Upper lobe of right lung (tissue), 1 donor: ENCODE data around the gene TMEM176B. TPM values are rescaled to one million over a fixed set of nuclear protein-coding genes. Genes with fewer than 3 reads are reported as not detected.

Experiments used
- ATAC-seq: fragments of 200-7000 bp; cut with Tn5 transposase; one replicate; pipeline ENCODE4 v1.9.1; 2020; ENCODE audit warnings: mild to moderate bottlenecking, moderate library complexity
- DNase-seq: peaks from one replicate; pipeline ENCODE4 v3.0.0-alpha.2; 2020
- H3K27ac ChIP-seq: fragments of 200-600 bp; one replicate; pipeline ENCODE4 v1.8.0; 2022
- H3K27me3 ChIP-seq: fragments of 200-600 bp; one replicate; pipeline ENCODE4 v1.8.0; 2022; ENCODE audit warnings: mild to moderate bottlenecking
- H3K36me3 ChIP-seq: fragments of 200-600 bp; one replicate; pipeline ENCODE4 v1.8.0; 2022
- H3K4me1 ChIP-seq: fragments of 200-600 bp; one replicate; pipeline ENCODE4 v1.8.0; 2022
- H3K4me3 ChIP-seq: fragments of 200-600 bp; one replicate; pipeline ENCODE4 v1.8.0; 2022; ENCODE audit warnings: mild to moderate bottlenecking
- H3K9me3 ChIP-seq: fragments of 200-600 bp; one replicate; pipeline ENCODE4 v1.8.0; 2022
- intact Hi-C: fragments of 100-400 bp; cut with DNase I; formaldehyde crosslinking; loops from one replicate; pipeline ENCODE4 v1.11.0; 2022
- total RNA-seq: library from RNA; stranded (reverse); fragmentation: NEBNext Ultra II Directional; extraction: Animal tissue kit (Norgen Biotek cat#: 25700); gene quantifications from one replicate; pipeline ENCODE4 v1.2.1, GENCODE V29; 2021
- TF ChIP-seq, protein P1 (sequence below): fragments of 200-600 bp; IDR thresholded peaks from one replicate; pipeline ENCODE4 v1.8.0; 2022; ENCODE audit warnings: antibody characterized with exemption
- donor health status: DM: no; HTN: yes; CAD: no; lungs with severe emphysema.

TMEM176B gene
- total RNA-seq, 1 donor from 2014 or later = 68.2 TPM

DNA sequence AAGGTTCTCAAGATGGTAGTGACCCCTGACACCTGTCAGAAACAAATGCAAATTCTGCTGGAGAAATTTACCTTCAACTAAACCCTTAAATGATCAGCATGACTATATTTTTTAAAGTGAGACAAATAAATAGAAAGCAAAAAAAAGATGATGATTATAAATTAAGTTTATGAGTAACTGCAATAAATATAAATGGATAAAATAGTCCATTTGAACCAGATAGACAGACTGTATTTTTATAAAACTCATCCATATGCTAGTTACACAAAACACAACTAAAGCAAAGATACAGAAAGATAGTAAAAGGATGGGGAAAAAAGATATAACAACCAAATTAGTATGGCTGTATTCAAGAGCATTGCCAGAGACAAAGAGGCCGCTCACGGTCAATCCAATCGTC, 6.3 kb upstream of the TMEM176B start:
- DNase-seq (no peak), ATAC-seq (no peak)
- Histone ChIP-seq H3K27me3 (no peaks in the 10 kb centered on the region), H3K4me1 (no peaks in the 10 kb centered on the region), H3K9me3 (peaks cover 4% of the 10 kb centered on the region), H3K27ac (no peak overlapping the region), H3K4me3 (no peak overlapping the region), H3K36me3 (no peaks in the 10 kb centered on the region)
- TF ChIP-seq, protein P1, sequence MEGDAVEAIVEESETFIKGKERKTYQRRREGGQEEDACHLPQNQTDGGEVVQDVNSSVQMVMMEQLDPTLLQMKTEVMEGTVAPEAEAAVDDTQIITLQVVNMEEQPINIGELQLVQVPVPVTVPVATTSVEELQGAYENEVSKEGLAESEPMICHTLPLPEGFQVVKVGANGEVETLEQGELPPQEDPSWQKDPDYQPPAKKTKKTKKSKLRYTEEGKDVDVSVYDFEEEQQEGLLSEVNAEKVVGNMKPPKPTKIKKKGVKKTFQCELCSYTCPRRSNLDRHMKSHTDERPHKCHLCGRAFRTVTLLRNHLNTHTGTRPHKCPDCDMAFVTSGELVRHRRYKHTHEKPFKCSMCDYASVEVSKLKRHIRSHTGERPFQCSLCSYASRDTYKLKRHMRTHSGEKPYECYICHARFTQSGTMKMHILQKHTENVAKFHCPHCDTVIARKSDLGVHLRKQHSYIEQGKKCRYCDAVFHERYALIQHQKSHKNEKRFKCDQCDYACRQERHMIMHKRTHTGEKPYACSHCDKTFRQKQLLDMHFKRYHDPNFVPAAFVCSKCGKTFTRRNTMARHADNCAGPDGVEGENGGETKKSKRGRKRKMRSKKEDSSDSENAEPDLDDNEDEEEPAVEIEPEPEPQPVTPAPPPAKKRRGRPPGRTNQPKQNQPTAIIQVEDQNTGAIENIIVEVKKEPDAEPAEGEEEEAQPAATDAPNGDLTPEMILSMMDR = no peak
- intact Hi-C loops = no loop called here

GRCh38 chr7:150805864-150806263, 5.7 kb upstream of the TMEM176B start:
- Histone ChIP-seq H3K9me3 (peaks cover 4% of the 10 kb centered on the region), H3K4me3 (no peak overlapping the region), H3K36me3 (no peaks in the 10 kb centered on the region), H3K27ac (no peak overlapping the region), H3K4me1 (no peaks in the 10 kb centered on the region), H3K27me3 (no peaks in the 10 kb centered on the region)
- DNase-seq = no peak
- intact Hi-C loops = no loop called here
- TF ChIP-seq, protein P1 = no peak
- no peak for ATAC-seq

GRCh38 chr7:150804802-150805201, 4.6 kb upstream of the TMEM176B start:
- Histone ChIP-seq H3K4me3 (no peak overlapping the region), H3K27ac (no peak overlapping the region), H3K36me3 (no peaks in the 10 kb centered on the region), H3K9me3 (peaks cover 4% of the 10 kb centered on the region), H3K27me3 (peaks cover 7% of the 10 kb centered on the region), H3K4me1 (peaks cover 4% of the 10 kb centered on the region)
- ATAC-seq = no peak
- TF ChIP-seq, protein P1 = no peak
- intact Hi-C loops = no loop called here
- DNase-seq = no peak

GRCh38 chr7:150803161-150803860, 3.1 kb upstream of the TMEM176B start:
- intact Hi-C loops = no loop called here
- Histone ChIP-seq H3K27ac (no peak overlapping the region), H3K36me3 (no peaks in the 10 kb centered on the region), H3K27me3 (peaks cover 8% of the 10 kb centered on the region), H3K4me3 (no peak overlapping the region), H3K9me3 (peaks cover 4% of the 10 kb centered on the region), H3K4me1 (peaks cover 4% of the 10 kb centered on the region)
- TF ChIP-seq, protein P1 = no peak
- DNase-seq (no peak), ATAC-seq (no peak)

DNA sequence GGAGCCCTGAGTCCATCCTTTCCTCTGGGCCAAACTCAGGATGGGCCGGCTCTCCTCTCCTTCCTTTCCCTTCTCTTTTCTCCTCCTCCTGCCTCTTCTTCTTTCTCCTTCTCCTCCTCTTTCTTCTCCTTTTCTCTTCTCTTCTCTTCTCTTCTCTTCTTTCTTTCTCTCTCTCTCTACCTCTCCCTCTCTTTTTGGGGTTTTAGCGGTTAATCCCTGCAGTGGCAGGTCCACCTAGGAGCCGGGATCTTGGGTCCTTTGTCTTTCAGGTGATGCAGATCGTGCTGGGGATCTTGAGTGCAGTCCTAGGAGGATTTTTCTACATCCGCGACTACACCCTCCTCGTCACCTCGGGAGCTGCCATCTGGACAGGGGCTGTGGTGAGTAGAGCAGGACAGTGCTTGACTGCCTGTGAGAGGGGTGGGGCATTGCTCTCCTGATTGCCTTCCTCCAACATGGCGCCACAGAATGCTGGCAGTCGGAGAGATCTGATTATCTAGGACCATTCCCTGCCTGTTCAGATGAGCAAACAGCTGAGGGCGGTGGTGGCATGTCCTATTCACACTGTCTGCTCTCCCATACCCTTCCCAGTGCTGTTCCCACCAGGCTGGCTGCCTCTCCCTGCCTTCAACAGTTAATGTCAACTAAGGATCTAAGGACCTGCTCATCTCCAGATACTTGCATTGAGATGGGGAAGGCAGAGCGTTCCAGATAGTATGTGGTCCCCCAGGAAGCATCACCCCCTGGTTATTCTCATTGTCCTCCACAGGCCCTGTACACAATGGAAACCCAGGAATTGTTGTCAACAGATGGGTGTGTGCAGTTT, 2.0 kb upstream of the TMEM176B start:
- Histone ChIP-seq H3K4me3 (peak overlapping the region; percentile 59), H3K9me3 (peaks cover 4% of the 10 kb centered on the region), H3K36me3 (no peaks in the 10 kb centered on the region), H3K27me3 (peaks cover 8% of the 10 kb centered on the region), H3K4me1 (peaks cover 4% of the 10 kb centered on the region), H3K27ac (no peak overlapping the region)
- intact Hi-C loops = no loop called here
- TF ChIP-seq, protein P1 = no peak
- DNase-seq (no peak), ATAC-seq (no peak)
